ENCODE results near the gene ZC3H10. TPM values are rescaled to one million over a fixed set of nuclear protein-coding genes. Genes with fewer than 3 reads are reported as not detected.

ZC3H10 gene
- total RNA-seq, 1 donor from 2014 or later, result 4.9 TPM

GRCh38 chr12:56124133-56124532 lies 6.1 kb downstream of the ZC3H10 start:
- Histone ChIP-seq H3K4me1 (peaks cover 91% of the 10 kb centered on the region), H3K27ac (replicated peaks) (peak overlapping the region; percentile 17), H3K36me3 (peaks cover 20% of the 10 kb centered on the region), H3K9me3 (replicated peaks) (no peaks in the 10 kb centered on the region), H3K27me3 (ENCODE audit: low read depth) (no peaks in the 10 kb centered on the region), H3K4me3 (no peak overlapping the region)
- intact Hi-C loops (cut with micrococcal nuclease), result no loop called here
- no peak for DNase-seq
- no peak for TF ChIP-seq CTCF (IDR thresholded peaks at IDR 0.05; ENCODE audit: borderline replicate concordance)

GRCh38 chr12:56126732-56127239 lies 8.7 kb downstream of the ZC3H10 start:
- Histone ChIP-seq H3K4me3 (peak overlapping the region; percentile 89), H3K4me1 (peaks cover 76% of the 10 kb centered on the region)
- no peak for DNase-seq

GRCh38 chr12:56127485-56127887 lies 9.4 kb downstream of the ZC3H10 start:
- H3K4me1 ChIP-seq, result peaks cover 69% of the 10 kb centered on the region
- H3K27me3 ChIP-seq (ENCODE audit: low read depth), result no peaks in the 10 kb centered on the region
- H3K9me3 ChIP-seq (replicated peaks), result no peaks in the 10 kb centered on the region
- DNase-seq, result no peak
- H3K27ac ChIP-seq (replicated peaks), result peak overlapping the region; percentile 91
- H3K36me3 ChIP-seq, result peaks cover 24% of the 10 kb centered on the region
- TF ChIP-seq CTCF (IDR thresholded peaks at IDR 0.05; ENCODE audit: borderline replicate concordance), result no peak
- intact Hi-C loops (cut with micrococcal nuclease), result no loop called here
- H3K4me3 ChIP-seq, result peak overlapping the region; percentile 89

More at GRCh38 chr12:56126732-56127239, 8.7 kb downstream of the ZC3H10 start:
- intact Hi-C loops (cut with micrococcal nuclease), result no loop called here
- H3K36me3 ChIP-seq, result peaks cover 21% of the 10 kb centered on the region
- no peaks in the 10 kb centered on the region for H3K9me3 ChIP-seq (replicated peaks)
- TF ChIP-seq CTCF (IDR thresholded peaks at IDR 0.05; ENCODE audit: borderline replicate concordance), result no peak
- H3K27ac ChIP-seq (replicated peaks), result peak overlapping the region; percentile 91
- H3K27me3 ChIP-seq (ENCODE audit: low read depth), result no peaks in the 10 kb centered on the region

GRCh38 chr12:56127888-56128669 lies 10.0 kb downstream of the ZC3H10 start, which contains the start of gene ESYT1:
ESYT1 (plus strand) TSS chr12:56128267; CDS start chr12:56128320, 53 bp downstream.
- peaks cover 63% of the 10 kb centered on the region for H3K4me1 ChIP-seq
- DNase-seq, result peak; percentile 98
- peak within 1 kb of the TSS; percentile 89 for H3K4me3 ChIP-seq
- intact Hi-C loops (cut with micrococcal nuclease), result no loop called here
- H3K27me3 ChIP-seq (ENCODE audit: low read depth), result no peaks in the 10 kb centered on the region
- peak within 1 kb of the TSS; percentile 91 for H3K27ac ChIP-seq (replicated peaks)
- no peaks in the 10 kb centered on the region for H3K9me3 ChIP-seq (replicated peaks)
- H3K36me3 ChIP-seq, result peaks cover 30% of the 10 kb centered on the region
- no peak for TF ChIP-seq CTCF (IDR thresholded peaks at IDR 0.05; ENCODE audit: borderline replicate concordance)

GRCh38 chr12:56128670-56129205 lies 10.7 kb downstream of the ZC3H10 start:
- no peak for TF ChIP-seq CTCF (IDR thresholded peaks at IDR 0.05; ENCODE audit: borderline replicate concordance)
- Histone ChIP-seq H3K4me3 (peak overlapping the region; percentile 89), H3K27me3 (ENCODE audit: low read depth) (no peaks in the 10 kb centered on the region), H3K9me3 (replicated peaks) (no peaks in the 10 kb centered on the region), H3K36me3 (peaks cover 36% of the 10 kb centered on the region), H3K4me1 (peaks cover 57% of the 10 kb centered on the region), H3K27ac (replicated peaks) (peak overlapping the region; percentile 91)
- DNase-seq, result no peak
- intact Hi-C loops (cut with micrococcal nuclease), result no loop called here

Data from left ventricle myocardium inferior (tissue), 1 donor.